BJ (cell line): Measurements from ENCODE around the gene METTL2B. TPM values are rescaled to one million over a fixed set of nuclear protein-coding genes. Genes with fewer than 3 reads are reported as not detected.
"Not testable (repeated sequence)": the region's sequence is repeated elsewhere in the genome, so short reads cannot be mapped to it uniquely, and the experiment has no call there.

Experiments used
- CTCF ChIA-PET: fragments of 350-600 bp; formaldehyde crosslinking; extraction: SDS; loops from one replicate; lab custom pipeline; 2021; ENCODE audit warnings: antibody characterized with exemption, inconsistent platforms; lab: Yijun Ruan, JAX
- POLR2A ChIA-PET: fragments of 300-600 bp; sonication (Branson Sonifier 250); formaldehyde crosslinking; extraction: SDS; loops from one replicate; lab custom pipeline; 2021; ENCODE audit warnings: antibody characterized with exemption; lab: Charles Lee
- DNase-seq: peaks from one replicate; pipeline ENCODE4 v3.0.0-alpha.2; 2011; ENCODE audit warnings: low read depth
- H3K27me3 ChIP-seq: 2 replicates; pipeline ENCODE4 v1.6.0; 2011; ENCODE audit warnings: low read length; ENCODE audit not compliant: control insufficient read depth, insufficient read depth
- H3K36me3 ChIP-seq: 2 replicates; pipeline ENCODE4 v1.5.1; 2011; ENCODE audit warnings: low read length; ENCODE audit not compliant: control insufficient read depth, insufficient read depth
- H3K4me3 ChIP-seq: 2 replicates; pipeline ENCODE4 v1.5.1; 2011; ENCODE audit warnings: low read depth, mild to moderate bottlenecking, control low read depth, low read length
- CTCF ChIP-seq: IDR thresholded peaks from 2 replicates; pipeline ENCODE4 v1.5.1; 2011; ENCODE audit warnings: low read depth, mild to moderate bottlenecking, control low read depth, inconsistent platforms, low read length, moderate library complexity; ENCODE audit not compliant: insufficient read depth
- polyA plus RNA-seq: library from polyadenylated mRNA; depleted of rRNA; stranded (reverse); fragments of >200 nt; gene quantifications from 2 replicates; pipeline ENCODE4 v1.2.3, GENCODE V29; 2011

Gene METTL2B
- polyA plus RNA-seq, 1 experiment = 13.8 TPM

DNA sequence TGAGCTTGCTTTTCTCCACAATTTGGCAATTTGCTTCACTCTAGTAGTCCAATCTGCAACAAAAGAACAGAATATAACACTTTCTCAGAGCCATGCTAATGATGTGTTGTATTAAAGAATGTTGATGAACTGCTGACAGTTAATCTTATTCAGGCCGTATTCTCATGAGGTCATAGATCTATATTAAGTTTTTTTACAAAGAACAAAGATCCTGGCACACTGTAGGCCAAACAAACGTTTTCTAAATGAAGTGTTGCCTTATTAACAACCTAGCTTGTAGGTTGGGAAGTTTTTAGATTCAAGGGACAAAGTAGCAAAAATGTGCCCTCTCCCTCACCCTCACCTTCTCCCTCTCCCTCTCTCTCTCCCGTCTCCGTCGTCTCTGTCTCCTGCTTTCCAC lies 14.1 kb upstream of the METTL2B start:
- ChIA-PET CTCF (interaction anchor here (1.0 to 4.2 kb wide), 10 partner anchors 9 to 115 kb away, joined by 4 to 227 read pairs (median 8); partner anchors contain the start of gene METTL2B), POLR2A (no interaction called here)
- Histone ChIP-seq H3K36me3 (no peaks in the 10 kb centered on the region), H3K27me3 (no peaks in the 10 kb centered on the region), H3K4me3 (no peak overlapping the region)
- no peak for DNase-seq
- no peak for TF ChIP-seq CTCF

- POLR2A ChIA-PET, H3K36me3 ChIP-seq, H3K27me3 ChIP-seq, DNase-seq, H3K4me3 ChIP-seq: not testable (repeated sequence)
- CTCF ChIA-PET = interaction anchor here (2.0 to 2.5 kb wide), 2 partner anchors 20 to 36 kb away, joined by 4 to 8 read pairs; no protein-coding TSS in a partner anchor
Measured at GRCh38 chr7:128463345-128463744, 13.2 kb upstream of the METTL2B start.

DNA sequence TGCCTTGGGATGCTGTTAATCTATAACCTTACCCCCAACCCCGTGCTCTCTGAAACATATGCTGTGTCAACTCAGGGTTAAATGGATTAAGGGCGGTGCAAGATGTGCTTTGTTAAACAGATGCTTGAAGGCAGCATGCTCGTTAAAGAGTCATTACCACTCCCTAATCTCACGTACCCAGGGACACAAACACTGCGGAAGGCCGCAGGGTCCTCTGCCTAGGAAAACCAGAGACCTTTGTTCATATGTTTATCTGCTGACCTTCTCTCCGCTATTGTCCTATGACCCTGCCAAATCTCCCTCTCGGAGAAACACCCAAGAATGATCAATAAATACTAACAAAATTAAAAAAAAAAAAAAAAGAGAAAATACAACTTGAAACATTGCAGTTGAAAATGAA lies 12.6 kb upstream of the METTL2B start:
- DNase-seq, H3K4me3 ChIP-seq, H3K27me3 ChIP-seq, H3K36me3 ChIP-seq, POLR2A ChIA-PET: not testable (repeated sequence)
- CTCF ChIA-PET = interaction anchor here (2.5 kb wide), 1 partner anchor 37 kb away, joined by 8 read pairs; no protein-coding TSS in a partner anchor

- POLR2A ChIA-PET, DNase-seq, H3K27me3 ChIP-seq, H3K36me3 ChIP-seq, H3K4me3 ChIP-seq: not testable (repeated sequence)
- CTCF ChIA-PET = interaction anchor here (2.1 kb wide), 1 partner anchor 40 kb away, joined by 13 read pairs; no protein-coding TSS in a partner anchor
Measured at GRCh38 chr7:128466871-128467270, 9.7 kb upstream of the METTL2B start.

- H3K27me3 ChIP-seq, DNase-seq, POLR2A ChIA-PET, H3K36me3 ChIP-seq: not testable (repeated sequence)
- peak overlapping the region; percentile 68 for H3K4me3 ChIP-seq
- CTCF ChIA-PET = interaction anchor here (0.6 to 5.5 kb wide), 4 partner anchors 51 to 783 kb away, joined by 3 to 69 read pairs (median 14); no protein-coding TSS in a partner anchor
Measured at GRCh38 chr7:128477336-128477690, 765 bp downstream of the METTL2B start.

DNA sequence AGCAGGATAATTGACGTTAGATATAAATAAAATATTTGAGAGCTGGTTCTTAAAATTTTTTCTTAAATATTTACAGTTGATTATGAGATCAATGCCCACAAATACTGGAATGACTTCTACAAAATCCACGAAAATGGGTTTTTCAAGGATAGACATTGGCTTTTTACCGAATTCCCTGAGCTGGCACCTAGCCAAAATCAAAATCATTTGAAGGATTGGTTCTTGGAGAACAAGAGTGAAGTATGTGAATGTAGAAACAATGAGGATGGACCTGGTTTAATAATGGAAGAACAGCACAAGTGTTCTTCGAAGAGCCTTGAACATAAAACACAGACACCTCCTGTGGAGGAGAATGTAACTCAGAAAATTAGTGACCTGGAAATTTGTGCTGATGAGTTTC lies 2.5 kb downstream of the METTL2B start:
- POLR2A ChIA-PET, H3K4me3 ChIP-seq, CTCF ChIA-PET, H3K36me3 ChIP-seq, DNase-seq, H3K27me3 ChIP-seq: not testable (repeated sequence)

DNA sequence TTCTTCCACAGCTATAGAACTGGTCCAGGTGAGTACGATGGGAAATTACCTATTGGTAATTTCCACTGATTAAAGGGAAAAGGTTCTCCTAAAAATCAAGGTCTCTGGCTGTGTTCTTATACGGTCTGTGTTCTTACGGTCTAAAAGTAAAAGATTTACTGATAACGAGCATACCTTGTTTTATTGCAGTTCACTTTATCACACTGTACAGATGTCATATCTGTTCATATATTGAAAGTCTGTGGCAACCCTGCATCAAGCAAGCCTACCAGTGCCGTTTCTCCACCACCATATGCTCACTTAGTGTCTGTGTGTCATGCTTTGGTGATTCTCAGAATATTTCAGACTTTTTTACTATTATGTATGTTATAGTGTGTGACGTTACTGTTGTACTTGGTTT lies 11.6 kb downstream of the METTL2B start:
- CTCF ChIA-PET, POLR2A ChIA-PET, H3K36me3 ChIP-seq, DNase-seq, H3K27me3 ChIP-seq, H3K4me3 ChIP-seq: not testable (repeated sequence)

- CTCF ChIA-PET = no interaction called here
- peaks cover 5% of the 10 kb centered on the region for H3K36me3 ChIP-seq
- TF ChIP-seq CTCF = no peak
- no peaks in the 10 kb centered on the region for H3K27me3 ChIP-seq
- POLR2A ChIA-PET = no interaction called here
- no peak for DNase-seq
- H3K4me3 ChIP-seq = no peak overlapping the region
Measured at GRCh38 chr7:128497405-128497804, 20.9 kb downstream of the METTL2B start.

DNA sequence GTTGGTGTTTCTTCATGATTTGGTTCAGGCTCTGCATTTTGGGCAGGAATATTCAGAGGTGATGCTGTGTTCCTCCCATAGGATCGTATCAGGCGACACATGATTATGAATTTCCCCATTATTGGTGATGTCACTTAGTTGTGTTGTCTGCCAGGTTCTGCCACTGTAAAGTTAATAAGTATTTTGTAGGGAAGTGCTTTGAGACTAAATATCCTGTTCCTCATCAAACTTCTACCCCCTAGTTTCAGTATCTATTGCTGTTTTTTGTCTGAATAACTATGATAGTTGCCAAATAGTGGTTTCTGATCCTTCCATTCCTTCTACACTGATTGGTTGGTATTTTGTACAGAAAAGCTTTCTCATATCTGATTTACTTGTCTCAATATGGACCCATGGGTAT lies 28.9 kb downstream of the METTL2B start:
- H3K27me3 ChIP-seq, H3K36me3 ChIP-seq, DNase-seq, POLR2A ChIA-PET, H3K4me3 ChIP-seq, CTCF ChIA-PET: not testable (repeated sequence)

- POLR2A ChIA-PET, H3K4me3 ChIP-seq, DNase-seq, H3K27me3 ChIP-seq, H3K36me3 ChIP-seq, CTCF ChIA-PET: not testable (repeated sequence)
Measured at GRCh38 chr7:128506819-128507218, 30.3 kb downstream of the METTL2B start.

DNA sequence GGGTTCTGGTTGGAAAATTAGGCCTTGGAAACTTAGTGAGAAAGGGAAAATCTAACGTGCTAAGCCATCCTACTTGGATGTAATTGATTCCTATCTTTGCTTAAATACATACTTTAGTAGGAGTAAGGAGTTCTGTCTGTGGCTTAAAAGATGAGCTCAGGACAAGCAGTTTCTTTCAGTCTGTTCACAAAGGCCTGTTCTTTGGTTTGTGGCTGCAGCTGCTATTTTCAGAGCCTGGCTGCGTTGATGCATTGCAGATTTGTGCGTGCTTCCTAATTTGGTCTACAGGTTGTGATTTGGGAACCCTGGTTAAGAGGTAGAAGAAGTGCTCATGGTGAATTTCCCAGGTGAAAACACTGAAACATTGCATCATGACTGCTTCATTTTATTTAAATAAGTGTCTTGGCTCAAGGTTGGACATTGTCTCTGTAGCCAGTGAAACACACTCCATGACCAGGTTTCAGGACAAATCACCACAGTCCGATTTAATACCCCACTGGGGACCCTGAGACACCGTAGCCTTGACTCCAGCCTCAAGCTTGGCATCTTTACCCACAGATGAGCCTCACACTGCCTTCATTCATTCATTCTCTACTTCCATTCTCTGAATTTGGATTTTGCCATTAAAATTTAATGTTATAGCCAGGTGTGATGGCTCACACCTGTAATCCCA lies 30.9 kb downstream of the METTL2B start:
- H3K4me3 ChIP-seq, H3K27me3 ChIP-seq, DNase-seq, CTCF ChIA-PET, POLR2A ChIA-PET, H3K36me3 ChIP-seq: not testable (repeated sequence)
